Fibroblast of the aortic adventitia (primary cell): ENCODE results near the gene SBF2. TPM values are rescaled to one million over a fixed set of nuclear protein-coding genes. Genes with fewer than 3 reads are reported as not detected.
A peak's percentile ranks its signal among the peaks of the same experiment; 100 is the strongest.

ENCODE experiments used
- DNase-seq: peaks from one replicate; pipeline ENCODE4 v3.0.0-alpha.2; 2010; ENCODE audit warnings: low read depth
- H3K4me3 ChIP-seq: 2 replicates; pipeline ENCODE4 v1.5.1; 2011; ENCODE audit warnings: low read depth, mild to moderate bottlenecking, control low read depth, low read length, moderate library complexity
- total RNA-seq: library from RNA; depleted of rRNA; stranded (reverse); fragments of >200 nt; gene quantifications from 2 replicates; pipeline ENCODE4 v1.2.3, GENCODE V29; 2012; ENCODE audit warnings: low replicate concordance
- TF ChIP-seq, protein P1 (sequence below): IDR thresholded peaks from 2 replicates; pipeline ENCODE4 v1.5.1; 2011; ENCODE audit warnings: mild to moderate bottlenecking, low read length, control low read depth, inconsistent platforms; ENCODE audit not compliant: insufficient read depth

Gene SBF2
- total RNA-seq, 1 donor, result 65.3 TPM

DNA sequence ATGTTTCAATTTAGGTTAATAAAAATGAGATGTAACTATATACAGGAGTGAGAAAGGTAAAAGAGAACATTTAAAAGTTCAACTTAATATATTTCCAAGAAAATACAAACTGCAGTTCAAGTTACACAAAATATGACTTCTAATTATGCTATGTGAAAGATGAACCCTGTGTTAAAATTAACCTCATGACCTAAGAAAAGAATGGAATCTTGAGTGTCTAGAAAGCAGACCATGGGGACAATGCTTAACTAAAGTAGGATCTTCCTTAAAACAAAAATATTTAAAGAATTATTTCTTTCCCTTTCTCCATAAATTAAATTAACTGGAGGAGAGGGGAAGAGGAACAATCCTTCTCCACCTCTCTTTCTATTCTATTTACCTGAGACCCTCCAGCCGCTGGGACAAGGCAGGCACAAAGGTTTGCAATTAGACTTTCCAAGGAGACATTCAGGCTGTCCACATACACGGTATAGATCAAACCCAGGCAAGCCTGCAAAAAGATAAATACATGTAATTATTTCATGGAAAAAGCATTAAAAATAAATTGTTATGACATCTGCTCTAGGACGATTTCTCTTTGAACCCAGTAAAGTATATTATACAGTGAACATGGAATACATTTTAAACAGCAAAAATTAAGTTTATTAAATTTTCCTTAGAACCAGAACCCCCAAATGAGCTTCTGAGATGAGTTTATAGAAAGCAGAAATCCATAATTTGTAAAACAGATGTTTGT, 264.5 kb downstream of the SBF2 start:
- H3K4me3 ChIP-seq, result no peak overlapping the region
- no peak for DNase-seq
- TF ChIP-seq, protein P1, sequence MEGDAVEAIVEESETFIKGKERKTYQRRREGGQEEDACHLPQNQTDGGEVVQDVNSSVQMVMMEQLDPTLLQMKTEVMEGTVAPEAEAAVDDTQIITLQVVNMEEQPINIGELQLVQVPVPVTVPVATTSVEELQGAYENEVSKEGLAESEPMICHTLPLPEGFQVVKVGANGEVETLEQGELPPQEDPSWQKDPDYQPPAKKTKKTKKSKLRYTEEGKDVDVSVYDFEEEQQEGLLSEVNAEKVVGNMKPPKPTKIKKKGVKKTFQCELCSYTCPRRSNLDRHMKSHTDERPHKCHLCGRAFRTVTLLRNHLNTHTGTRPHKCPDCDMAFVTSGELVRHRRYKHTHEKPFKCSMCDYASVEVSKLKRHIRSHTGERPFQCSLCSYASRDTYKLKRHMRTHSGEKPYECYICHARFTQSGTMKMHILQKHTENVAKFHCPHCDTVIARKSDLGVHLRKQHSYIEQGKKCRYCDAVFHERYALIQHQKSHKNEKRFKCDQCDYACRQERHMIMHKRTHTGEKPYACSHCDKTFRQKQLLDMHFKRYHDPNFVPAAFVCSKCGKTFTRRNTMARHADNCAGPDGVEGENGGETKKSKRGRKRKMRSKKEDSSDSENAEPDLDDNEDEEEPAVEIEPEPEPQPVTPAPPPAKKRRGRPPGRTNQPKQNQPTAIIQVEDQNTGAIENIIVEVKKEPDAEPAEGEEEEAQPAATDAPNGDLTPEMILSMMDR, result no peak

DNA sequence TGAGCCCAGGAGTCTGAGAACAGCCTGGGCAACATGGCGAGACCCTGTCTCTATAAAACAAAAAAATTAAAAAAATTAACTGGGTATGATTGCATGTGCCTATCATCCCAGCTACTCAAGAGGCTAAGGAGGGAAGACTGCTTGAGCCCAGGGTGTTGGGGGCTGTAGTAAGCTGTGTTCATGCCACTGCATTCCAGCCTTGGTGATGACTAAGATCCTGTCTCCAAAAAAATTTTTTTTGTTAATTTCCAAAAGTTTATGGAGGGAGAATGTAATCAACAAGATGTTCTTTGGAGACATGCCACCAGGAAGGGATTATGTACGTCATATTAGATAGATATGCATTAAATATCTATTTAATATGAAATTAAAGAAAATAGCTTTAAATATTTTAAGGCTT, 267.5 kb downstream of the SBF2 start:
- TF ChIP-seq, protein P1, result no peak
- peak; percentile 38 for DNase-seq

DNA sequence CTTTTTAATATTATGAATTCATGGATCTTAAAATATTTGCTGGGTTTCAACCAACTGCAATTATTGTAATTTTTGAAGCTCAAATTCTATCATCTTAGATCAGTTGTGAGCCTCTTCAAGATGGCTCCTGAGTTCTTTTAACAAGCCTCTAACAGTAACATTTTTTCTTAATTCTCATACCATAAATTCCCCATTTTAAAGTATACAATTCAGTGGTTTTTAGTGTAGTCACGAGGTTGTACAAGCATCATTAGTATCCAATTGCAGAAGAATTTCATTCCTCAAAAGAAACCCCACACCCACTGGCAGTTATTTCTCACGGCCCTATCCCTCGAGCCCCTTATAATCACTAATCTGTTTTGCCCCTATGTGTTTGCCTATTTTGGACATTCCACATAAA, 270.8 kb downstream of the SBF2 start:
- TF ChIP-seq, protein P1, result no peak
- no peak for DNase-seq
- no peak overlapping the region for H3K4me3 ChIP-seq

More for the DNA sequence above, 267.5 kb downstream of the SBF2 start:
- H3K4me3 ChIP-seq, result no peak overlapping the region

DNA sequence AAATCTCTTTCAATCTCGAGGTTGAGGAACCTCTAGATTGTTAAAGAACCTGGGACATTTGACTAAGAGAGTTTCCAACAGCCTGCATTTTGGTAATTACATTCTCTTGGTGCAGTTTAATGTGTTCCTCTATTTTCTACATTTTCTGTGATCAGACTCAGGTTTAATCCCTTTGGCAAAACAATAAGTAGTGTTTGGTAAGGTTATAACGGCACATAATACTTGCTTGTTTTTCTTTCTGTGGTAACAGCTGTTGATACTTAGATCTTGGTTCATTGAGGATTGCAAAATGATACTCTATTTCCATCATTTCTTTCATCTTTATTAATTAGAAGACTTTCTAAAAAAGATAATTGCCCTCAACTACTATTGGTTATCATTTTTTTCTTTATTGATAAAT, 271.3 kb downstream of the SBF2 start:
- no peak for DNase-seq
- H3K4me3 ChIP-seq, result no peak overlapping the region
- TF ChIP-seq, protein P1, result no peak

DNA sequence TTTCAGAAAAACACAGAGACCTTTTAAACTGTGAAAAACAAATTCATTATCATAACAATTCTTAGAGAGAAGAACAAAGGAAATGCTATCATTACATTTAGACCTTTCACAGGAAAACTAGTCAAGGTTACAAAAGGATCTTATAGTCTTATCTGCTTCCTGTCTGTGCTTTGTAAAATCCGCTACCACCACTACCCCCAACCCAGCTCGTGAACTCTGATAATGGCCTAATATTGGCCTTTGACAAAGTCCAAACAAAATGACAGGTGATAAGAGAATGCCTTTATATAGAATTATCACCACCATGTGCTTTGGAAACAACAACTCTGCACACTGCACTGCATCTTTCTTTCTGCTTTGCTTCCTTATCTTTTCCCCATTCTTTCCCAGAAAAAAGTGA, 272.5 kb downstream of the SBF2 start:
- no peak for DNase-seq
- TF ChIP-seq, protein P1, result no peak
- H3K4me3 ChIP-seq, result no peak overlapping the region

DNA sequence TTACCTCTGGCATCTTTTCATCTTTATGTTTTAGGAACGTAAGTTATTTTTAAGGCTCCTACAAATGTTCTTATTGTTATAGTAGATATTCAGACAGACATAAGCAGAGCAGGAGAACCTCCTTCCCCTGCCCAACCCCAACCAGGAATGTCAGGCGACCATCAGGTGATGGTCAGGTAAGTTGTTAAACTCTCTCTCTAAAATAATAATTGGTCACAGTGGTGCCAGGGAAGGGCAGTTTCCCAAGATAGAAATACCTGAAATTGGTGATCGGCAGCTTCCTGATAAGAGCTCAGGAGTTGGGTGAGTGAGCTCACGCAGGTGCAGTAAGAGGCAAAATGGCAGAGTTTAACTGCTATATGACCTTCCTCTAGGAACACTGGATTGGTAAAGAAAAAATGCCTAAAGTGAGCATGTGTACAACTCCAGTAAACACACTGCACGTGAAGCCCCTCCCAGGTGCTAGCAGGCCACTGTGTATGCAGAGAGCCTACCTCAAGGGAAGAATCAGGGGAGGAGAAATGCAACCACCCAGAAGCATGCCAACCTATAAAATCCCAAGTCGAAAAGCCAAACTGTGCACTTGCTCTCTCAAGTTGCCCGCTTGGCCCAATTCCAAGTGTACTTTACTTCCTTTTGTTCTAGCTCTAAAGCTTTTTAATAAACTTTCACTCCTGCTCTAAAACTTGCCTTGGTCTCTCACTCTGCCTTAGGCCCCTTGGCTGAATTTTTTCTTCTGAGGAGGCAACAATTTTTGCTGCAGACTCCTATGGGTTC, 273.9 kb downstream of the SBF2 start:
- no peak for DNase-seq
- TF ChIP-seq, protein P1, result no peak
- H3K4me3 ChIP-seq, result no peak overlapping the region
